CD4-positive, alpha-beta memory T cell (primary cell): Measurements from ENCODE around the gene NFKB1. TPM values are rescaled to one million over a fixed set of nuclear protein-coding genes. Genes with fewer than 3 reads are reported as not detected.
"Not testable (repeated sequence)": the region's sequence is repeated elsewhere in the genome, so short reads cannot be mapped to it uniquely, and the experiment has no call there.

Experiments
- CTCF ChIA-PET: fragments of 350-600 bp; sonication (Branson Sonifier 250); formaldehyde crosslinking; loops from one replicate; lab custom pipeline; 2021; ENCODE audit warnings: inconsistent platforms; ENCODE audit not compliant: partially characterized antibody; lab: Charles Lee
- POLR2A ChIA-PET: fragments of 350-600 bp; sonication (Branson Sonifier 250); formaldehyde crosslinking; loops from one replicate; lab custom pipeline; 2021; ENCODE audit not compliant: partially characterized antibody; lab: Charles Lee
- DNase-seq, 5 donors: peaks; one replicate each; pipeline versions ENCODE4 v3.0.0 to v3.0.0-alpha.2; 2020 to 2022; ENCODE audit warnings: mixed read lengths in 1 of 5
- H3K27ac ChIP-seq: one replicate; pipeline ENCODE4 v1.7.0; 2013; ENCODE audit warnings: low read depth, low read length
- H3K27me3 ChIP-seq: 2 replicates; pipeline ENCODE4 v1.7.0; 2013; ENCODE audit warnings: mild to moderate bottlenecking, low read length, moderate library complexity; ENCODE audit not compliant: insufficient read depth
- H3K36me3 ChIP-seq: 2 replicates; pipeline ENCODE4 v1.7.0; 2013; ENCODE audit warnings: mild to moderate bottlenecking, low read length, moderate library complexity; ENCODE audit not compliant: insufficient read depth
- H3K4me1 ChIP-seq: 2 replicates; pipeline ENCODE4 v1.7.0; 2013; ENCODE audit warnings: mild to moderate bottlenecking, low read length, moderate library complexity; ENCODE audit not compliant: insufficient read depth
- H3K4me3 ChIP-seq, 2 donors: one replicate each; pipeline ENCODE4 v1.7.0; 2013; ENCODE audit warnings: low read length in 2 of 2, mild to moderate bottlenecking in 1 of 2
- H3K9me3 ChIP-seq, 2 donors: one replicate each; pipeline ENCODE4 v1.7.0; 2013; ENCODE audit warnings: low read length in 2 of 2, control low read depth in 1 of 2; ENCODE audit not compliant: control insufficient read depth in 1 of 2
- H3K27ac Mint-ChIP-seq, 7 donors: one replicate each; pipeline ENCODE4 v1.8.0; 2020 to 2021; ENCODE audit warnings: mixed read lengths in 7 of 7, mild to moderate bottlenecking in 6 of 7, inconsistent platforms in 3 of 7, moderate library complexity in 3 of 7
- H3K27me3 Mint-ChIP-seq, 2 donors: one replicate each; pipeline ENCODE4 v1.8.0; 2020 to 2021; ENCODE audit warnings: mixed read lengths in 2 of 2
- H3K36me3 Mint-ChIP-seq, 2 donors: one replicate each; pipeline ENCODE4 v1.8.0; 2020 to 2021; ENCODE audit warnings: mixed read lengths in 2 of 2, inconsistent platforms in 1 of 2, mild to moderate bottlenecking in 1 of 2
- H3K4me1 Mint-ChIP-seq, 4 donors: one replicate each; pipeline ENCODE4 v1.8.0; 2020 to 2021; ENCODE audit warnings: mixed read lengths in 4 of 4, mild to moderate bottlenecking in 1 of 4
- H3K4me3 Mint-ChIP-seq, 8 donors: one replicate each; pipeline ENCODE4 v1.8.0; 2020 to 2021; ENCODE audit warnings: mixed read lengths in 8 of 8, mild to moderate bottlenecking in 7 of 8, moderate library complexity in 6 of 8, inconsistent platforms in 3 of 8
- H3K9me3 Mint-ChIP-seq, 8 donors: one replicate each; pipeline ENCODE4 v1.8.0; 2020 to 2021; ENCODE audit warnings: mixed read lengths in 8 of 8, mild to moderate bottlenecking in 5 of 8, inconsistent platforms in 3 of 8, moderate library complexity in 1 of 8
- intact Hi-C: fragments of 100-400 bp; cut with micrococcal nuclease; formaldehyde crosslinking; loops from one replicate; pipeline ENCODE4 v1.15.1; 2023
- polyA plus RNA-seq, 2 donors: library from polyadenylated mRNA; unstranded; fragments of 300-500 nt; fragmentation: Illumina TruSeq; gene quantifications; one replicate each; pipeline ENCODE4 v1.2.3, GENCODE V29; 2021
- total RNA-seq, 2 experiments: library from RNA; stranded (reverse); gene quantifications; one replicate each; pipeline ENCODE4 v1.2.3, GENCODE V29; 2021

The NFKB1 gene
- total and polyA plus RNA-seq, 4 experiments from 2014 or later = 16.6 to 84.9 (median 70.9) TPM

- H3K27ac ChIP-seq, POLR2A ChIA-PET, H3K27me3 ChIP-seq, CTCF ChIA-PET, DNase-seq, intact Hi-C loops, H3K9me3 ChIP-seq, H3K4me1 ChIP-seq, H3K4me3 ChIP-seq, H3K36me3 ChIP-seq, H3K4me3 Mint-ChIP-seq, H3K4me1 Mint-ChIP-seq, H3K27me3 Mint-ChIP-seq, H3K27ac Mint-ChIP-seq: not testable (repeated sequence)
- Mint-ChIP-seq H3K36me3 (peaks cover 2 to 19% of the 10 kb centered on the region in 2 donors), H3K9me3 (peaks cover 0 to 28% (median 15%) of the 10 kb centered on the region in 8 donors)
Observed at GRCh38 chr4:102479832-102480231, 21.3 kb upstream of the NFKB1 start.

GRCh38 chr4:102483120-102483519, 18.0 kb upstream of the NFKB1 start:
- Histone ChIP-seq H3K27ac (no peak overlapping the region), H3K4me3 (no peak overlapping the region), H3K9me3 (no peaks in the 10 kb centered on the region), H3K4me1 (no peaks in the 10 kb centered on the region), H3K27me3 (no peaks in the 10 kb centered on the region), H3K36me3 (no peaks in the 10 kb centered on the region)
- Mint-ChIP-seq H3K36me3 (peaks cover 2 to 6% of the 10 kb centered on the region in 2 donors), H3K4me3 (no peak overlapping the region), H3K9me3 (peaks cover 0 to 15% (median 10%) of the 10 kb centered on the region in 8 donors), H3K27me3 (no peaks in the 10 kb centered on the region), H3K4me1 (peaks cover 0 to 8% (median 3%) of the 10 kb centered on the region in 4 donors), H3K27ac (no peak overlapping the region)
- ChIA-PET POLR2A (no interaction called here), CTCF (interaction anchor here (0.9 to 2.0 kb wide), 3 partner anchors 13 to 143 kb away, joined by 3 to 5 read pairs (median 4); no protein-coding TSS in a partner anchor)
- DNase-seq = no peak
- intact Hi-C loops = no loop called here

GRCh38 chr4:102483990-102484692, 17.0 kb upstream of the NFKB1 start:
- H3K27me3 ChIP-seq, DNase-seq, H3K4me1 ChIP-seq, H3K36me3 Mint-ChIP-seq, H3K4me3 Mint-ChIP-seq, H3K4me1 Mint-ChIP-seq, H3K36me3 ChIP-seq, H3K9me3 ChIP-seq, H3K4me3 ChIP-seq, intact Hi-C loops, H3K27ac ChIP-seq, H3K27me3 Mint-ChIP-seq: not testable (repeated sequence)
- POLR2A ChIA-PET = interaction anchor here (0.9 kb wide), 1 partner anchor 13 kb away, joined by 3 read pairs; no protein-coding TSS in a partner anchor
- Mint-ChIP-seq H3K27ac (peak overlapping the region in 1 of 7 donors; percentile 31), H3K9me3 (peaks cover 0 to 13% (median 7%) of the 10 kb centered on the region in 8 donors)
- CTCF ChIA-PET = interaction anchor here (0.9 to 2.0 kb wide), 3 partner anchors 14 to 142 kb away, joined by 3 to 5 read pairs (median 4); no protein-coding TSS in a partner anchor

GRCh38 chr4:102492531-102493241, 8.5 kb upstream of the NFKB1 start:
- Histone ChIP-seq H3K27ac (no peak overlapping the region), H3K36me3 (no peaks in the 10 kb centered on the region), H3K4me1 (peaks cover 11% of the 10 kb centered on the region), H3K4me3 (no peak overlapping the region), H3K27me3 (no peaks in the 10 kb centered on the region), H3K9me3 (no peaks in the 10 kb centered on the region)
- Mint-ChIP-seq H3K9me3 (peaks cover 0 to 2% (median 0%) of the 10 kb centered on the region in 8 donors), H3K27me3 (no peaks in the 10 kb centered on the region), H3K27ac (peak overlapping the region in 1 of 7 donors; percentile 10), H3K36me3 (no peaks in the 10 kb centered on the region), H3K4me3 (no peak overlapping the region), H3K4me1 (peaks cover 12 to 15% (median 13%) of the 10 kb centered on the region in 4 donors)
- CTCF ChIA-PET = no interaction called here
- intact Hi-C loops = no loop called here
- POLR2A ChIA-PET = no interaction called here
- DNase-seq = no peak

GRCh38 chr4:102493257-102493656, 7.9 kb upstream of the NFKB1 start:
- no peak overlapping the region for H3K4me3 Mint-ChIP-seq
- Histone ChIP-seq H3K9me3 (no peaks in the 10 kb centered on the region), H3K4me3 (no peak overlapping the region), H3K27ac (no peak overlapping the region), H3K27me3 (no peaks in the 10 kb centered on the region), H3K36me3 (no peaks in the 10 kb centered on the region), H3K4me1 (peaks cover 11% of the 10 kb centered on the region)
- DNase-seq = no peak
- no peaks in the 10 kb centered on the region for H3K9me3 Mint-ChIP-seq
- ChIA-PET CTCF (no interaction called here), POLR2A (interaction anchor here (0.8 kb wide), 1 partner anchor 19 kb away, joined by 3 read pairs; no protein-coding TSS in a partner anchor)
- intact Hi-C loops = no loop called here
- H3K4me1 Mint-ChIP-seq = peaks cover 12 to 15% (median 13%) of the 10 kb centered on the region in 4 donors
- peak overlapping the region in 3 of 7 donors; percentile 47 to 84 (median 77) for H3K27ac Mint-ChIP-seq
- H3K27me3 Mint-ChIP-seq = no peaks in the 10 kb centered on the region
- no peaks in the 10 kb centered on the region for H3K36me3 Mint-ChIP-seq

- H3K4me3 ChIP-seq = no peak overlapping the region
- no peaks in the 10 kb centered on the region for H3K27me3 ChIP-seq
- intact Hi-C loops = no loop called here
- Mint-ChIP-seq H3K4me1 (peaks cover 12 to 15% (median 14%) of the 10 kb centered on the region in 4 donors), H3K36me3 (no peaks in the 10 kb centered on the region), H3K9me3 (no peaks in the 10 kb centered on the region), H3K4me3 (peak overlapping the region in 2 of 8 donors; percentile 20 to 60), H3K27ac (peak overlapping the region in 3 of 7 donors; percentile 47 to 84 (median 77)), H3K27me3 (no peaks in the 10 kb centered on the region)
- H3K4me1 ChIP-seq = peaks cover 11% of the 10 kb centered on the region
- CTCF ChIA-PET = no interaction called here
- no peak for DNase-seq
- POLR2A ChIA-PET = interaction anchor here (0.8 kb wide), 1 partner anchor 19 kb away, joined by 3 read pairs; no protein-coding TSS in a partner anchor
- H3K27ac ChIP-seq = no peak overlapping the region
- no peaks in the 10 kb centered on the region for H3K36me3 ChIP-seq
- no peaks in the 10 kb centered on the region for H3K9me3 ChIP-seq
Observed at GRCh38 chr4:102493794-102494193, 7.4 kb upstream of the NFKB1 start.

- Mint-ChIP-seq H3K4me3 (no peak overlapping the region), H3K27ac (no peak overlapping the region), H3K36me3 (no peaks in the 10 kb centered on the region), H3K27me3 (no peaks in the 10 kb centered on the region), H3K4me1 (peaks cover 12 to 18% (median 14%) of the 10 kb centered on the region in 4 donors), H3K9me3 (no peaks in the 10 kb centered on the region)
- Histone ChIP-seq H3K4me3 (no peak overlapping the region), H3K27ac (no peak overlapping the region), H3K36me3 (no peaks in the 10 kb centered on the region), H3K4me1 (peaks cover 11% of the 10 kb centered on the region), H3K9me3 (no peaks in the 10 kb centered on the region), H3K27me3 (no peaks in the 10 kb centered on the region)
- intact Hi-C loops = no loop called here
- ChIA-PET CTCF (no interaction called here), POLR2A (interaction anchor here (0.9 kb wide), 1 partner anchor 24 kb away, joined by 3 read pairs; no protein-coding TSS in a partner anchor)
- no peak for DNase-seq
Observed at GRCh38 chr4:102494603-102495002, 6.6 kb upstream of the NFKB1 start.
